ENCODE measurements around the gene CCL23. TPM values are rescaled to one million over a fixed set of nuclear protein-coding genes. Genes with fewer than 3 reads are reported as not detected.

CCL23 gene
- total RNA-seq, 3 donors from 2014 or later (not counting 1 experiment from before 2014, with no cell fraction given) = 0.68 to 0.80 TPM; not detected in 1

- Histone ChIP-seq H3K4me1 (ENCODE audit: control insufficient read depth, insufficient read depth, low read length) (peaks cover 11% of the 10 kb centered on the region), H3K36me3 (ENCODE audit: control insufficient read depth, insufficient read depth, low read length) (no peaks in the 10 kb centered on the region), H3K27me3 (ENCODE audit: control insufficient read depth, insufficient read depth, low read length) (no peaks in the 10 kb centered on the region), H3K9me3 (ENCODE audit: control insufficient read depth, insufficient read depth, low read length) (no peaks in the 10 kb centered on the region), H3K4me3 (ENCODE audit: low read length) (no peak overlapping the region), H3K27ac (ENCODE audit: low read length) (no peak overlapping the region)
- peak in 1 of 3 donors; percentile 9 for ATAC-seq
- H3K27ac Mint-ChIP-seq = peak overlapping the region in 1 of 2 donors; percentile 47
- WGBS (ENCODE audit: insufficient coverage) = 40% methylated on average over 2 of the region's 3 CpGs
- intact Hi-C loops (cut with micrococcal nuclease) = no loop called here
- H3K9me3 Mint-ChIP-seq = no peaks in the 10 kb centered on the region
- no peak for DNase-seq
- no peak for TF ChIP-seq CTCF (IDR thresholded peaks at IDR 0.05)
- H3K4me3 Mint-ChIP-seq = no peak overlapping the region
- no peaks in the 10 kb centered on the region for H3K27me3 Mint-ChIP-seq (ENCODE audit: low read depth in 2 of 2)
- H3K4me1 Mint-ChIP-seq = peaks cover 25 to 56% of the 10 kb centered on the region in 2 donors
- no peaks in the 10 kb centered on the region for H3K36me3 Mint-ChIP-seq
Measured at GRCh38 chr17:35982409-35983191, 35.2 kb downstream of the CCL23 start.

GRCh38 chr17:35981908-35982330 lies 35.9 kb downstream of the CCL23 start:
- intact Hi-C loops (cut with micrococcal nuclease) = no loop called here
- Mint-ChIP-seq H3K27me3 (ENCODE audit: low read depth in 2 of 2) (no peaks in the 10 kb centered on the region), H3K27ac (peak overlapping the region in 1 of 2 donors; percentile 47), H3K4me3 (no peak overlapping the region), H3K36me3 (no peaks in the 10 kb centered on the region), H3K4me1 (peaks cover 25 to 61% of the 10 kb centered on the region in 2 donors), H3K9me3 (no peaks in the 10 kb centered on the region)
- peak in 2 of 3 donors; percentile 38 to 62 for ATAC-seq
- peak; percentile 13 for TF ChIP-seq CTCF (IDR thresholded peaks at IDR 0.05)
- Histone ChIP-seq H3K27me3 (ENCODE audit: control insufficient read depth, insufficient read depth, low read length) (no peaks in the 10 kb centered on the region), H3K36me3 (ENCODE audit: control insufficient read depth, insufficient read depth, low read length) (no peaks in the 10 kb centered on the region), H3K4me1 (ENCODE audit: control insufficient read depth, insufficient read depth, low read length) (peaks cover 11% of the 10 kb centered on the region), H3K4me3 (ENCODE audit: low read length) (no peak overlapping the region), H3K9me3 (ENCODE audit: control insufficient read depth, insufficient read depth, low read length) (no peaks in the 10 kb centered on the region), H3K27ac (ENCODE audit: low read length) (no peak overlapping the region)
- peak in 1 of 2 donors; percentile 30 for DNase-seq
- WGBS (ENCODE audit: insufficient coverage) = 74% methylated on average over 4 of the region's 4 CpGs

GRCh38 chr17:35981246-35981645 lies 36.5 kb downstream of the CCL23 start, which contains the start of gene CCL16:
Gene CCL16, minus strand, starts transcription at chr17:35981497. Its CDS starts 77 bp downstream, at chr17:35981420.
- intact Hi-C loops (cut with micrococcal nuclease) = no loop called here
- H3K4me3 Mint-ChIP-seq = no peak within 1 kb of the TSS
- no peaks in the 10 kb centered on the region for H3K27me3 ChIP-seq (ENCODE audit: control insufficient read depth, insufficient read depth, low read length)
- no peaks in the 10 kb centered on the region for H3K27me3 Mint-ChIP-seq (ENCODE audit: low read depth in 2 of 2)
- peaks cover 11% of the 10 kb centered on the region for H3K4me1 ChIP-seq (ENCODE audit: control insufficient read depth, insufficient read depth, low read length)
- no peak for DNase-seq
- no peak within 1 kb of the TSS for H3K27ac ChIP-seq (ENCODE audit: low read length)
- H3K27ac Mint-ChIP-seq = peak within 1 kb of the TSS in 1 of 2 donors; percentile 47
- no peak for ATAC-seq
- no peak within 1 kb of the TSS for H3K4me3 ChIP-seq (ENCODE audit: low read length)
- TF ChIP-seq CTCF (IDR thresholded peaks at IDR 0.05) = no peak
- H3K36me3 ChIP-seq (ENCODE audit: control insufficient read depth, insufficient read depth, low read length) = no peaks in the 10 kb centered on the region
- peaks cover 30 to 61% of the 10 kb centered on the region in 2 donors for H3K4me1 Mint-ChIP-seq
- H3K9me3 ChIP-seq (ENCODE audit: control insufficient read depth, insufficient read depth, low read length) = no peaks in the 10 kb centered on the region
- no peaks in the 10 kb centered on the region for H3K9me3 Mint-ChIP-seq
- 93% methylated on average over 11 of the region's 12 CpGs for WGBS (ENCODE audit: insufficient coverage)
- H3K36me3 Mint-ChIP-seq = no peaks in the 10 kb centered on the region

Data from natural killer cell (primary cell).